Measurements from ENCODE around the gene ST6GAL1.

ST6GAL1 gene

GRCh38 chr3:186955898-186956696 is 25.8 kb downstream of the ST6GAL1 start:
- H3K27me3 ChIP-seq (ENCODE audit: insufficient read depth, poor library complexity, severe bottlenecking): no peaks in the 10 kb centered on the region
- ATAC-seq (ENCODE audit: low read depth): no peak
- no peaks in the 10 kb centered on the region for H3K36me3 ChIP-seq (ENCODE audit: low read depth)
- no peaks in the 10 kb centered on the region for H3K4me1 ChIP-seq (ENCODE audit: insufficient read depth, poor library complexity, severe bottlenecking)
- no peaks in the 10 kb centered on the region for H3K9me3 ChIP-seq (ENCODE audit: severe bottlenecking)
- H3K27ac ChIP-seq (ENCODE audit: poor library complexity, severe bottlenecking): no peak overlapping the region
- TF ChIP-seq CTCF (IDR thresholded peaks at IDR 0.05; ENCODE audit: poor library complexity, severe bottlenecking): no peak
- H3K4me3 ChIP-seq (ENCODE audit: severe bottlenecking): no peak overlapping the region
- no peak for DNase-seq (ENCODE audit: low spot score)

- TF ChIP-seq CTCF (IDR thresholded peaks at IDR 0.05; ENCODE audit: poor library complexity, severe bottlenecking): no peak
- Histone ChIP-seq H3K4me1 (ENCODE audit: insufficient read depth, poor library complexity, severe bottlenecking) (no peaks in the 10 kb centered on the region), H3K27me3 (ENCODE audit: insufficient read depth, poor library complexity, severe bottlenecking) (no peaks in the 10 kb centered on the region), H3K4me3 (ENCODE audit: severe bottlenecking) (no peak overlapping the region), H3K27ac (ENCODE audit: poor library complexity, severe bottlenecking) (no peak overlapping the region), H3K9me3 (ENCODE audit: severe bottlenecking) (no peaks in the 10 kb centered on the region), H3K36me3 (ENCODE audit: low read depth) (no peaks in the 10 kb centered on the region)
- DNase-seq (ENCODE audit: low spot score) (no peak), ATAC-seq (ENCODE audit: low read depth) (no peak)
Measured at GRCh38 chr3:186959029-186959624, 28.8 kb downstream of the ST6GAL1 start.

- DNase-seq (ENCODE audit: low spot score) (no peak), ATAC-seq (ENCODE audit: low read depth) (no peak)
- no peak overlapping the region for H3K4me3 ChIP-seq (ENCODE audit: severe bottlenecking)
- TF ChIP-seq CTCF (IDR thresholded peaks at IDR 0.05; ENCODE audit: poor library complexity, severe bottlenecking): no peak
- no peak overlapping the region for H3K27ac ChIP-seq (ENCODE audit: poor library complexity, severe bottlenecking)
- H3K9me3 ChIP-seq (ENCODE audit: severe bottlenecking): no peaks in the 10 kb centered on the region
- H3K36me3 ChIP-seq (ENCODE audit: low read depth): no peaks in the 10 kb centered on the region
- H3K4me1 ChIP-seq (ENCODE audit: insufficient read depth, poor library complexity, severe bottlenecking): no peaks in the 10 kb centered on the region
- no peaks in the 10 kb centered on the region for H3K27me3 ChIP-seq (ENCODE audit: insufficient read depth, poor library complexity, severe bottlenecking)
Measured at GRCh38 chr3:186960347-186960746, 30.0 kb downstream of the ST6GAL1 start.

GRCh38 chr3:186962445-186962844 is 32.1 kb downstream of the ST6GAL1 start:
- DNase-seq (ENCODE audit: low spot score) (no peak), ATAC-seq (ENCODE audit: low read depth) (no peak)
- no peaks in the 10 kb centered on the region for H3K9me3 ChIP-seq (ENCODE audit: severe bottlenecking)
- H3K4me1 ChIP-seq (ENCODE audit: insufficient read depth, poor library complexity, severe bottlenecking): no peaks in the 10 kb centered on the region
- H3K36me3 ChIP-seq (ENCODE audit: low read depth): no peaks in the 10 kb centered on the region
- TF ChIP-seq CTCF (IDR thresholded peaks at IDR 0.05; ENCODE audit: poor library complexity, severe bottlenecking): no peak
- H3K4me3 ChIP-seq (ENCODE audit: severe bottlenecking): no peak overlapping the region
- no peak overlapping the region for H3K27ac ChIP-seq (ENCODE audit: poor library complexity, severe bottlenecking)
- H3K27me3 ChIP-seq (ENCODE audit: insufficient read depth, poor library complexity, severe bottlenecking): no peaks in the 10 kb centered on the region

DNA sequence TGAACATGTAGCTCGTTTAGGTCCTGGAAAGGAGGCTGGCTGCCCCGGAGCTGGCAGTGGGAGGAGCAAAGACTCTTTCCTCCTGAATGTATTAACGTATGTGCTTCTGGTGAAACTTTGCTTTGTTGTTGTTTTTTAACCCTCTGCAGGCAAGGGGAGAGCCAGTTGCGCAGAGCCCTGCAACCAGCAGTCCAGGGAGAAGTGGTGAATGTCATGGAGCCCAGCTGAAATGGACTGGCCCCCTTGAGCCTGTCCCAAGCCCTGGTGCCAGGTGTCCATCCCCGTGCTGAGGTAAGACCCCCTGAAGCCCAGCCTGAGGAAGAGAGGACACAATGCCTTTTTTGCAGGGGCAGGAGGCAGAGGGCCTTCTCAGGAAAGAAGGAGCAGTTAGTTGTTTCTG is 33.3 kb downstream of the ST6GAL1 start:
- no peaks in the 10 kb centered on the region for H3K9me3 ChIP-seq (ENCODE audit: severe bottlenecking)
- DNase-seq (ENCODE audit: low spot score): no peak
- H3K27ac ChIP-seq (ENCODE audit: poor library complexity, severe bottlenecking): no peak overlapping the region
- H3K27me3 ChIP-seq (ENCODE audit: insufficient read depth, poor library complexity, severe bottlenecking): no peaks in the 10 kb centered on the region
- ATAC-seq (ENCODE audit: low read depth): no peak
- no peak overlapping the region for H3K4me3 ChIP-seq (ENCODE audit: severe bottlenecking)
- H3K36me3 ChIP-seq (ENCODE audit: low read depth): no peaks in the 10 kb centered on the region
- no peaks in the 10 kb centered on the region for H3K4me1 ChIP-seq (ENCODE audit: insufficient read depth, poor library complexity, severe bottlenecking)
- no peak for TF ChIP-seq CTCF (IDR thresholded peaks at IDR 0.05; ENCODE audit: poor library complexity, severe bottlenecking)

All from RWPE2 (cell line).